GM21367 (cell line): Measurements from ENCODE around the gene THBS1.

Experiments
- ATAC-seq: cut with Tn5 transposase; IDR thresholded peaks from one replicate; pipeline ENCODE4 v1.9.1; 2021; ENCODE audit not compliant: unreplicated experiment

Gene THBS1

DNA sequence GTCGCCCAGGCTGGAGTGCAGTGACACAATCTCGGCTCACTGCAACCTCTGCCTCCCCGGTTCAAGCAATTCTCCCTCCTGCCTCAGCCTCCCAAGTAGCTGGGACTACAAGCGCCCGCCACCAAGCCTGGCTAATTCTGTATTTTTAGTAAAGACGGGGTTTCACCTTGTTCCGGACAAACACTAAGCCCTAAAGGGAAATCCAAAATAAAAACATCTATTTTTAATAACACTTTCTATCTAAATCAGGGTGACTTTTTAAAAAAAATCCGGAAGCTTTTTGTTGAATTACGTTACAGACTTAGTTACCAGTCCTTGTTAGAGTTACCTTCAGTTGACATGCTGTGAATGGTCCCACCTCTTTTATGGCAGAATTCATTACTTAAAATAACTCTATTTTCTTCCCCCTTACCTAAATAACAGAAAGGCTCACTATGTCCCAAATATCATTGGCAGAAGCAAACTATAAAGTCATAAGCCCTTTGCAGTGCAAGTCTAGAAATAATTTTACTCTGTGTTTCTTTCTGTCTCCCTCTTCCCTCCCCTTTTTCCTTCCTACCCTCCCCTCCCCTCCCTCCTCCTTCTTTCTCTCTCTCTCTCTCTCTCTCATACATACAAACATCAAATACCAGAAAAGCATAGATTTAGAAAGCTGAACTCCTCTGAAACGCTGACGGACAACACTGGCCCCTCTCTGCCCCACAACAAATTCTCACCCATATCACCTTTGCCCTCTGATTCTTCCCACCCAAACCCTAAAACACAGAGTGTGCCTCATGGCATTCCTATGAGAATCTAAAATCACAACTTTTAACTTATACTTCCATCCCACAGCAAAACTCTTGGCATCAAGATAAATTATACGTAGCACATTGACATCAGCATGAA lies 18.3 kb downstream of the THBS1 start:
- no peak for ATAC-seq

DNA sequence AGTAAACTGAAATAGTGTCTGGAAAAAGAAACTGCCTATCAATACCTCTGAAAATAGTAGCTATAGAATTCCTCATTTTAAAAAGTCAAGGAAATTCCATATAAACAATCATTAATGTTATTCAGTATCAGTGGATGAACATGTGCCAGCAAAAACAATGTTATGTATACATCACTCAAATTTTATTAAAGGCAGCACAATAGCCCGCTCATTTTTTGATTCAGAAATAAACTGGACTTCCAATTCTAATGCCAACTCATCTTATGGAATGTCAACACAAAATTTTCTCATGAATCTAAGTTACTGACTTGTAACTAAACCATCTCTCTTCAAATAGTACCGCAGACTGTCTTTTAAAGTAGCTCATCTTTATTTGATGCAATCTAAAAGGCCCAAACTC lies 19.0 kb downstream of the THBS1 start:
- no peak for ATAC-seq

DNA sequence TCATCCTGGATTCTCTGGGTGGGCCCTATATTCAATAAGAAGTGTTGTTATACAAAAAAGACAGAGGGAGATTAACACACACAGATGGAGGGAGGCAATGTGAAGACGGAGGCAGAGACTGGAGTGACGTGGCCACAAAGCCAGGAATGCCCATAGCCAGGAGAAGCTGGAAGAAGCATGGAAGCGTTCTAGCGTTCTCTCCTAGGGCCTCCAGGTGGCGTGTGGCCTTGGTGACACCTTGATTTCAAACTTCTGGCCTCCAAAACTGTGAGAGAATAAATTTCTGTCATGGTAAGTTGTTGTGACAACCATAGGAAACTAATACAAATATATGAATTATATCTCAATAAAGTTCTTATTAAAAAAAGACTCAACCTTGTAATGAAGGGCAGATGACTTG lies 21.3 kb downstream of the THBS1 start:
- ATAC-seq = no peak

DNA sequence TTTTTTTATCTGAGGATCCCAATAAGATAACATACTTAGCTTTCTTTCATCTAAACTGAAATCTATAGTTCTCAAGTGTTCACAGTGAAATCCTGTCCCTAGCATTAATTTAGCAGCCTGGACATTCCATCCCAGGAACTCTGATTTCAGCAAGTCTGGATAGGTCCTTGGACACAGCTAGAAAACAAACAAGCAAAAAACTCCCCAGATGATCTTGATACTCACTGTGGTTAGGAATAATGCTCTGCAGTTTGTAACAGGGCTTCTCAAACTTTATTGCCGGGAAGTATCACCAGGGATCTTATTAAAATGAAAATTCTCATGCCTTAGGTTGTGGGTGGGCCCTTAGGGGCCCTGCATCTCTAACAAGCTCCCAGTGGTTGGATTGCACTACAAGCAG lies 24.3 kb downstream of the THBS1 start:
- ATAC-seq = no peak

DNA sequence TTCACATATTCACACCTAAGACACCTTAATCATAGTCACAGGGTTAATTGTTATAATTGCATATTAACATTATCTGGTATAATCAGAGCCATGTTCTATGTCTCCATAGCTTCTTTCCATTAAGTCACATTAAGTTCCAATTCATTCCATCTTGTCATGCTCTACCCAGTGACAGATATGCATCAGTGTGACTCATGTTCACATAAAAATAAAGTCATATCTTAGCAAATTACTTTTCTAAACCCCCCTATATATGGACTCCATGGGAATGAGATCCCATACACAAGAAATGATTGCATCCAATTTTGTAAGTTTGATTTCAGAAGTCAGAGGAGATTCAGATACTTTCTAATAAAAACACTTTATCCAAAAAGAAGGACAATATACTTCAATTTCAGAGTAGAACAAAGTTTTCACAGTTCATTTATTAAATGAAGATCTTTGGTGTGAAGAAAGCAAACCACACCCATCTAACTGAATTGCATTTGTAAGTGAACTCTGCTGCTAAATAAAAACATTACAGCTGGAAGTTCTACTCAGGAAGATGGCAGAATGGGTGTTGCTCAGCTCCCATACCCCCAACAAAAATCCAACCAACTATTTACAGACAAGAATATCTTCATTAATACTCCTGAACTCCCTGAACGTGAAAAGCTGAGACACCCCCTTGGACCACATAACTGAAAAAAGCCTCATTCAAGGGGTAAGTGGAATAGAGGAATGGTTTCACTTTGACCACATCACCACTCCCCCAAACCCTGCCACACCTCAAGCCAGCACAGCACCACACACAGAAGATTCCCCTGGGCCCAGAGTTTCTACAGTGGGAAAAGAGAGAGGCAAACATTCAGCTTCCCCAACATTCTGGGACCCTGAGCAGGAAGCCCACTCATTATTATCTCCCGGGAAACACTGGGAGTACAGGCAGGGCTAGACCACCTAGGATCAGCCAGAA lies 27.6 kb downstream of the THBS1 start:
- ATAC-seq = no peak

DNA sequence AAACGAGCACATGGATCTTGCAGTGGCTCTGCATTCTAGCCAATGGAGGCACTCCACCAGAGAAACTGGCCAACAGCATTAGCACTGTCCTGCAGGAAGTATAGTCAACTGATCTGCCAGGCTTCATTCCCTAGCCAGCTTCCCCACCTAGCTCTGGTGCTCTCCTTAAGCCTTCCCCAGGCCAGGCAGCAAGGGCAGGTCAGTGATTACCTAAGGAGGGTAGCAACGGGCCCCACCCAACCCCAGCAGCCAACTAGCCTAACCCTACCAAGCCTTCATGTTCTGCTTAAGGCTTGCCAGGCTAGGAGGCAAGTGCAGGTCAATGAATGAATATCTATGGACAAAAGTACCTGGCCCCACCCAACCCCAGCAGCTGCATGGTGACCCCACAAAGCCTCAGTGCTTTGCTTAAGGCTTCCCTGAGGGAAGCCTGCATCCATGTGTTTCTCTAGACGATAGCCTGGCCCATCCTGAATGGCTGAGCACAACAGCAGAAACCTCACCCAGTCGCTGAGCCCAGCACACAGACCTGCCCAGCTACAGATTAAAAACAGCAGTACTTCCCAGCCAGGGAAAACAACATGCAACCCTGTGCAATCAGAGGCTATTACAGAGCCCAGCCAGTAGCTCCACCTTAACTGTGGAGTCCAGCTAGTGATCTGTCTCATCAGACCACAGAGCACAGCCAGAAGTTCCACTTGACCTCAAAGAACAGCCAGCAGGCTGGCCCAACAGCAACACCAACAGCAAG lies 28.5 kb downstream of the THBS1 start:
- ATAC-seq = no peak

DNA sequence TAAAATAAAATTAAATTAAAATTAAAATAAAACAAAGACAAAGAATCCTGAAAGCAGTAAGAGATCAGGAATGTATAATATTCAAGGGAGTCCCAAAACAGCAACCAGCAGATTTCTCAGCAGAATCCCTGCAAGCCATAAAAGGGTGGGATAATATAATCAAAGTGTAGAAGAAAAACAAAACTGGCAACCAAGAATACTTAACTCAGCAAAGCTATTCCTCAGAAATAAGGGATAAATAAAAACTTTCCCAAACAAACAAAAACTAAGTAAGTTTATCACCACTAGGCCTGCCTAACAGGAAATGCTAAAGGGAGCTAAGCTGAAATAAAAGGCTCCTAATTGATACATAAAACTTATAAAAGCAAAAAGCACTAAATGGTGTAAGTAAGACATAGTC lies 29.8 kb downstream of the THBS1 start:
- no peak for ATAC-seq

DNA sequence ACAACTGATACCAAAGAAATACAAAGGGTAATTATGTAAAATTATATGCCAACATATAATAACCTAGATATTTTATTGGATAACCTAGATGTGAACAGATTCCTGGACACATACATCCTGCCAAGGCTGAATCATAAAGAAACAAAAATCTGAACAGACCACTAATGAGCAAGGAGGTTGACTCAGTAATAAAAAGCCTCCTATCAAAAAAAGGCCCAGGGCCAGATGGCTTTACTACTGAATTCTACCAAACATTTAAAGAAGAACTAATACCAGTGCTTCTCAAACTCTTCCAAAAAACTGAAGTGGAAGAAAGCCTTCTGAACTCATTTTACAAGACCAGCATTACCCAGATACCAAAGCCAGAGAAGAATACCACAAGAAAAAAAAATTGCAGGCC lies 32.4 kb downstream of the THBS1 start:
- ATAC-seq = no peak

DNA sequence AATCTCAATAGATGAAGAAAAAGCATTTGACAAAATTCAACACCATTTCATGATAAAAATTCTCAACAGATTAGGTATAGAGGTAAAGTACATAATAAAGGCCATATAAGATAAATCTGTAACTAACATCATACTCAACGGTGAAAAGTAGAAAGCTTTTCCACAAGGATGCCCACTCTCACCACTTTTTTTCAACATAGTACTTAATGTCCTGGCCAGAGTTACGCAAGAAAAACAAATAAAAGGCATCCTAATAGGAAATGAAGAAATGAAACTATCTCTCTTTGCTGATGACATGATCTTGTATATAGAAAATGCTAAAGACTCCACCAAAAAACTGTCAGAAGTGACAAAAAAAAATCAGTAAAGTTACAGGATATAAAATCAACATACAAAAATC lies 33.0 kb downstream of the THBS1 start:
- no peak for ATAC-seq

DNA sequence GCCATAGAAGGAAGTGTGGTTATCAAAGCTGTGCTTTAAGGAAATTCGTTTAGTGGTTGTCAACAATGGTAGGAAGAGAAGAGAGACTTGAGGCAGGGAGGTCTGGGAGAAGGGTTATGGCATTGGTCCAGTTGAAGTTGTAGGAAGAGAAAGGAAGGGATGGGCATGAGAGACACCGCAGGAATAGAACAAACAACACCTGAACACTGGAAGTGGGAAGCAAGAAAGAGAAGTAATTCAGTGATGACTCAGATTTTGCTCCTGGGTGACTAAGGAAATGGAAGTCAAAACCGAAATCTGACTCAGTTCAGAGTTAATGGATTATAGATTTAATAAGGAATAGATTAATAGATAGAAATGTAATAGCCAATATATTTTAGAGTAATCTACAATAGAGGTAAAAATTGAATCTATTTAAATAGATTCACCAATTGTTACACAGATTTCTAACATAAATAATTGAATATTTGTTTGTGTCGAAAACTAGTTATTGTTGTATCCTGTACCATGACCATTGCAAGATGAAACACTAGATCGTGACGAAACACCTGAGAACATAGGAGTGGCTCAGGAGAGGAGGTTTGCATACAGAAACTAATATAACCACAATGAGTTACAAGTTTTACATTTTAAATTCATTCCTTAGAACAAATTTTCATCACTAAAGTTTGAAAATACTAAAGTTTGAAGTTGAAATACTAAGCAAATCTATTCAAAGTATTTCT lies 36.0 kb downstream of the THBS1 start:
- no peak for ATAC-seq

DNA sequence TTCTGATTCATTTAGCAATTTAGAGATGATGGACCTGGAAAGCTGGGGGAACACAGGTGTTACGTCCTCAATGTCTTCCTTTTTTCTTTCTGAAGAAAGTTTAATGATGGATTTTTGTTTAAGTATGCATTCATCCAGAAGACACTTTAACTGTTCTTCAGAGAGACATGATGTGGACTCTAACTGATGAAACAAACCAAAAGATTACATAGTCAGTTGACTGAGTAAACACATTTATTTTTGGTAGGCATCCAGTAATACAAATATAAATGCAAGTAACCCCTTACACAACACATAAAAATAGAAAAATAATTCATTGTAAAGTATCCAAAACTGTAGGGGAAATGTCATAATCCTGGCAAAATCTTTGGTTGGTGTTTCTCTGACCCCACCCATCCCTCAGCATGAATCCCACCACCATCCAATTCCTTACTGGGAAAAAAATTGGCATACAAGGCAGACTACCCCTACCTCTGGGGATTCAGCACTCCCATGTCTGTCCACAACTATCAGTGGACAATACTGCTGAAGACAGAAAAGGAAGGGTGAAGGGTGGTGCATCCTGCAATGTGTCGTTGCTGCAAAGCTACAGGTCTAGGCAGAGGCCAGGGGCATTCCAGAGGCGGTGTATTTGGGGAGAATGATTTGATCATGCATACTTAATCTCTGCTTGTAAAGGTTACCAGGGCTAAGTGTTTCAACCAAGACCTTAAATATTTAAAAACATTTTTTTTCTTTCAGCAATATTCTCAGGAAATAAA lies 37.4 kb downstream of the THBS1 start:
- no peak for ATAC-seq

DNA sequence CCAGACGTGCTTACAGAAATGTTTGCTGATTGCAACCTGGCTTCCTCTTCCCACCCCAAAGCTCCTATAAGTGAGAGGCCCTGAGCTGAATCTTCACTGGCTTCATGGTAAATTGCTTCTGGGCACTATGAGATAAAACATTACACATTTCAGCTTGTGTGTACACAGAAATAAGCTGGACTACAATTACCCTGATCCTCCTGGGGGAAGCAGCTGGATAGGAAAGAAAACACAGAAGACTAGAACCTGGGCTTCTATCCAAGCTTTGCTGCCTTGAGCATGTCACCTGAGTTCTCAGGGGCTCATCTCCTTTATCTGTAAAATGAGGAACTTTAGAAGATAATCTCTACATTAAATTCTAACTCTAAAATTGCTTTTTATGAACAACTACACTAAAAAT lies 40.3 kb downstream of the THBS1 start:
- ATAC-seq = no peak

DNA sequence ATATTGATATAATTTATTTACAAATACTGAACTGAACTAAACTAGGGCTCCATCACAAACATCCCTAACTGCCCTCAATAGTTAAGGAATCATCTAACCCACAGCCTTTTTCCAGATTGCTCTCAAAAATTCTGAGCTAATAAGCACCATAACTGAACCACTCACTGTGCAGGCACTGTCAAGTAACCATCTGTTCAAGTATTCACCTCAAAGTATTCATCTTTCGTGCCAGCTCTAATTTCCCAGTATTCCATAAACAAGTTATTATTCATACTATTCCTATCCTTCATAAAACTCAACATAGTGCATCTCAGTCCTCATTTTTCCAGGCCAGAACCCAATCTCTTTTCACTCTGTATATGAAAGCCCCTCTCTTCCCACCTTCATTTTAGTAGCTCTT lies 41.1 kb downstream of the THBS1 start:
- no peak for ATAC-seq

DNA sequence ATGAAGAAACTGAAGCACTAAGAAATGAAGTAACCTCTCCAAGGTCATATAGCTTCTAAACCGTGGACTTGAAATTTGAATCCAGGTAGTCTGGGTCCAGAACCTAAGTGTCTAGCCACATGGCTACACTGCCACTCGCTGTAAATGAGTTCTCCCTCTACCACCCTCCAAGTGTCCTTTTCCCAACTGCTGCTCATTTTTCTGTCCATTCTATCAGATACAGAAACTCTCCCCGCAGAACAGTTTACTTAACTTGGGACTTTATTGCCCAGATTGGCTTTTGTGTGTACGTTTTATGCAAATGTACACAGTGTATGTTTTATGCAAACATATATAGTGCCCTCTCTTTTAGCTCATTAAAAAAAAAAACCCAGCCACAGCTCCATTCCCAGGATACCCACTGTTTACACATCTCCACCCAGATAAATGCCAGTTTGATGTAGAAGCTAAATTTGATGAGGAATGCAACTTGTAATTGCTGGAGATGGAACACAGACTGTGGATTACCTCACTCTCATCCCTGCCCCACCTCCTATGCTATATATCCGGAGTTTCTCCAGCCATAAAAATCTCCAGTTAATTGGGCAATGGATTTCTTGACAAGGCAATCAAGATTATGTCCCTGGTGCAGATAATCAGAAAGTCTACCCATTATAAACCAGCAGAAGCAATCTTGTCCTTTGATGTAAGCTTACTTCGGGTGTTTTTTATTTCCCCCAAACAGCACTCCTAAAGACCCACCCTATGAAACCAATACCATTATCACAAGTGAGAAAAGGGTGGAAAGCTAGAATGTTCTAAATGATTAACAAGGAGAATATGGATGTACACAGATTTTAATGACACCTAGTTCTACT lies 42.0 kb downstream of the THBS1 start:
- no peak for ATAC-seq

DNA sequence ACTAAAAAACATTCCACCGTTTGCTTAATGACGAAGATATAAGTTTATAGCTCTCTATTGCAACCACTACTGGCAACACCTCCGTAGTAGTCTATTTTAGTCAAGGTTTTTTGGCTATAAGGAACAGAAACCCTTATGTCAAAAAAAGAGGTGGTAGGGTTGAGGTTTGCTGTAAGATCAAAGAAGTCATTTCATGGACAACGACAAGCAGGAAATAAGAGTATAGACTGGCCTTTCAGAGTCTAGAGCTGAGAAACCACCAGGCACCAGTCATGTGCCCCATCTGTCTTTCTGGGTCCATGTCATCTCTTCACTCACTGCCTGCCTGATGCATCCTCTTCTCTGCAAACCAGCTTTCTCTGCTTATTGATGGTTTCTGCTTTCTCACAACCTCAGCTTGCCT lies 42.7 kb downstream of the THBS1 start:
- ATAC-seq = peak; percentile 87

DNA sequence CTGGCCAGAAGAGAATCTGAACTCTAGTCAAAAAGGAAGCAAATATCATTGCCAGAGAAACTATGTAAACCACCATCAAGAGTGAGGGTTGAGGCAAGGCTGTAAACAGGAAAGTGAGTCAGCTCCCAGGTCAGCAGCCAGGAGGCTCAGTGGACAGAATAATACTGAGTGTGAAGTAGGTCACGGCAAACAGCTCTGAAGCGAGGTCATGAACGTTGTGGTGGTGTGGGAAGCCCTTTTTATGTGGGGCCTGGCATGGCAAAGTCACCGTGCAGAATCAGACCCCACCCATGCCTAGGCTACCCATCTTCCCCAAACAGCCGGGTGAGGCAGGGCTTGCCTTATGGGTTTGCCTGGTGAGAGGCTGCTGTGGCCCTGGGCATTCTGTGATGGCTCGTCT lies 43.9 kb downstream of the THBS1 start:
- ATAC-seq = peak; percentile 29

DNA sequence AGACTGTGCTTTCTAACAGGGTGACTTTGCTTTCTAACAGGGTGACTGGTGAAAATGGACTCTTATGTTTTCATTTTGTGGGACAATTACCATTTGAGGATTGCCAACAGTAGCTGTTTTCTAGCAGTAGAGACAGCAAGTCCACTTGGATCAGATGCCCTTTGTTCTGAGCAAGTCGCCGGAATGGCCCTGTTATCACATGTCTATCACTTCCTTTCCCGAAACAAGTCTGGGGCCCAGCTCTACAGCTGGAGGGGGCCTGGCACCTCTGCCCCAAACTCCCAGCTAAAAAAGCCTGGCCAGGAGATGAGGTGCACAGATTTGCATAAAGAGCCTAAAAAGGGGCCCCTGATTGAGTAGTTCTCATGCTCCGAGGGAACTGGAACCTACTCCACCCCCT lies 44.6 kb downstream of the THBS1 start:
- ATAC-seq = no peak

DNA sequence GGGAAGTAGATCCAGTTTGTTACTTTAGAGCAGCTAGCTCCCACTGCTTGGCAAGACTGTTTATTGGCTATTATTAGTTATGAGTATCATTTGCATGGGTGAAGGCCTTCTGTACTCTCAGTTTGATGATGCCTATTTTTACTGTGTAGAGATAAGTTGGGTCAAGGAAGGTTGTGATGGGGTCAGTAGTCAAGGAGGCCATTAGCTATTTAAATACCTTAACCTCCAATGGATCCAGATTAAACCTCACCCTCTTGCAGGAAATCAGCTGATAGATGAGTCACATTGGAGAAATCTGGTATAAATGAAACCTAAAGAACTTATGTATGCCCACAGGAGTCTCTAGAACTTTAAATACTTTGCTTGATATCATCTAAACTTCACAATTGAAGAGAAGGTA lies 45.0 kb downstream of the THBS1 start:
- no peak for ATAC-seq
